Stimulated activated CD4-positive, alpha-beta T cell treated with anti-CD3 and anti-CD28 coated beads, Interleukin-12 subunit alpha, Interleukin-12 subunit beta, amount 100 ng/mL, for 48 hours (primary cell): ENCODE results near the gene ZNF445.
"Not testable (repeated sequence)": the region's sequence is repeated elsewhere in the genome, so short reads cannot be mapped to it uniquely, and the experiment has no call there.

Source experiments
- DNase-seq, 3 donors: peaks; one replicate each; pipeline ENCODE4 v3.0.0-alpha.2; 2020; ENCODE audit warnings: low read depth in 2 of 3, low spot score in 1 of 3

Gene ZNF445

DNA sequence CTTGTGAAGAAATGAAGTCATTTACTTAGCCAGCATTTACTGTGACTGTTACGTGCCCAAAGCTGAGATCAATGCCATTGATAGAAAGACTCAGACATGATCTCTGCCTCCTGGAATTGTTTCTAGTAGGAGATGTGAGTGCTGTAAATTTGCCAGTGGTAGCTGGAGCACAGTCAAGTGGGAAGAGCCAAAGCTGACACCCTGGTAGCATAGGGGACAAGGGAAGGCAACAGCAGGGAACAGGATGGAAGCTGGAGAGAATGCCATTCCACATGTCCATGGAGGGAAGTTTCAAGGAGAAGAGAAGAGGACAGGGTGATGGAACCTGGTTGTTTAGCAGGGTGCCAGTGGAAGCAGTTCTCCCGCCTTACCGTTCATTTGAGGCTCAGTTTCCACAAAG lies 74.9 kb downstream of the ZNF445 start:
- no peak for DNase-seq

DNA sequence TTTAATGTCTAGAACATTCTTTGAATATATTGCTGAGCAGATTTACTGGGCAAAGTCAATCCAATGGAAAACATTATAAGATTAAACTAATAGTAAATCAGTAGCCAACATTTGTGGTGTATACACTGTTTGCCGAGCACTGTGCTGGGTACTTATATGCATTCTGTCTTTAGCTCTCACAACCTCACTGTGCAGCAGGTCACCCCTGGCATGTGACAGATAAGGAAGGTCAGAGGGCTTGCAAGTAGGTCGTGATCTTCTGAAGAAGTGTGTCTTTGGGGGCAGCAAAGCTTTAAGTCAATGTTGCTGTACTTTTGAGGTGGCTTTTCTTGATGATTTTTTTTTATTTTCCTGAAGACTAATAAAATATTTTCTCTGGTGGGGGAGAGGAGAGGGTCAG lies 76.7 kb downstream of the ZNF445 start:
- DNase-seq, result no peak

DNA sequence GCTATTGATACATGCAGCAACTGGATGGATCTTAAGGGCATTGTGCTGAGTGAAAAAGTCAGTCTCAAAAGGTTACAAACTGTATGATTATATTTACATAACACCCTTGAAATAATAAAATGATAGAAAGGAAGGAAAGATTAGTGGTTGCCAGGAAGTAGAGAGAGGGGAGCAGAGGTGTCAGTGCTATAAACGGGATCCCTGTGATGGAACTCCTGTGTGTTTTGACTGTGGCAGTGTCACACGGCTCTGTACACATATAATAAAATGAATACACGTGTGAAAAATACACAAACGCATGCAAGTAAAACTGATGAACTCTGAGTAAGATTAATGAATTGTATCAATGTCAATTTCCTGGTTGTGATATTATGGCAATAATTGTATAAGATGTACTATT lies 78.6 kb downstream of the ZNF445 start:
- DNase-seq, result no peak

DNA sequence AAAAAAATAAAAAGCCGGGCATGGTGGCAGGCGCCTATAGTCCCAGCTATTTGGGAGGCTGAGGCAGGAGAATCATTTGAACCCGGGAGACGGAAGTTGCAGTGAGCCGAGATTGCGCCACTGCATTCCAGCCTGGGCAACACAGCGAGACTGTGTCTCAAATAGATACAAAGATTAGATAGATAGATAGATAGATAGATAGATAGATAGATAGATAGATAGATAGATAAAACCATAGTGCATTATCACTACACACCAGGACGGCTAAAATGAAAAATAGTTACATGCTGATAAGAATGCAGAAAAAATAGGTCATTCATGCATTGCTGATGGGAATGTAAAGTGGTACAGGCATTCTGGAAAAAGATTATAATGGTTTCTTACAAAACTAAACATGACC lies 79.2 kb downstream of the ZNF445 start:
- not testable (repeated sequence) for DNase-seq

DNA sequence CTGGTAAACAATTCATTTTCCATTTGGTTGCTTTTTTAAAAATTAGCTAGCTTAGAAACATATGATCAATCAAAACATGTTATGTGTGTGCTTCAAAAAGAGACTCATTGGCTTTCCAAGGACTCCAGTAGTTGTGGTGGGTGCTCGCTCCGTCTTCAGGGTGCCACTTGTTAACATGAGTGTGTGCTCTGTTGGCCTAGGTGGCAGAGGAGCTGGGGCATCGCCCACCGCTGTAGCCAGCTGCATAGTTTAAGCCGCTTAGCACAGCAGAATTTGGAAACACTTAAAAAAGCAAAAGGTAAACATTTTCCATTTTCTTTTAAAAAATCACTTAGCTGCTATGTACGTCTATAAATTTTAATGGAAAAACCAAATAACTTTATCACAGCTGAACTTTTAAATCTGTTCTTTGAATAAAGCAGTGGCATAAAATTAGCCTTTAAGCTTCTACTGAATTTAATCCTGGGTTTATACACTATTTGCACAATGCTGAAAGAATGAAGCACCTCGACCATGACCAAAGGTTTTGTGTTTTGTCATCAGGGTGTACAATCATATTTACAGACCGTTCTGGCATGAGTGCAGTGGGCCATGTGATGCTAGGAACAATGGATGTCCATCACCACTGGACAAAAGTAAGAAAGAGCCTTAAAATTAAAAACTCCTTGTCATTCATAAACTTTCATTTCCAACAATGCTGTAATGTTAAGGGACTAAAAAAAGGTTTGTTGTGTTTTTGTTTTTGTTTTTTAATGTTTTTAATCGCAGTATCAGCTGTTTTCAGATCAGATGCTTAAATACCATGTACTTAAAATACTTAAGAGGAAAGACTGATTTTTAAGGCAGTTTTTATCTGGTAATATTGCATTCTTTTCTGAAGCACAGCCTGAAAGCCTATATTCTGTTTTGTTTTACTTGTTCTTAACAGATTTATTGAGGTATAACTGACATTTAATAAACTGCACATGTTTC lies 81.0 kb downstream of the ZNF445 start:
- no peak for DNase-seq

DNA sequence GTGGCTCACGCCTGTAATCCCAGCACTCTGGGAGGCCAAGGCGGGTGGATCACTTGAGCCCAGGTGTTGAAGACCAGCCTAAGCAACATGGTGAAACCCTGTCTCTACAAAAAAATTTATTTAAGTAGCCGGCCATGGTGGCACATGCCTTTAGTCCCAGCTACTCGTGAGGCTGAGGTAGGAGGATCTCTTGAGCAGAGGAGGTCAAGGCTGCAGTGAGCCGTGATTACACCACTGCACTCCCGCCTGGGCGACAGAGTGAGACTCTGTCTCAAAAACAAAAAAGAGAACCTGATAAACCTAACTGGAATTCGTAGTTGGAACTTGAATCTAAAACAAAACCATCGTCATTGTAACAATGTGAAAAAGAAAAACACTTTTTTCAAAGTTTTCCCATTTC lies 81.8 kb downstream of the ZNF445 start:
- DNase-seq, result no peak

DNA sequence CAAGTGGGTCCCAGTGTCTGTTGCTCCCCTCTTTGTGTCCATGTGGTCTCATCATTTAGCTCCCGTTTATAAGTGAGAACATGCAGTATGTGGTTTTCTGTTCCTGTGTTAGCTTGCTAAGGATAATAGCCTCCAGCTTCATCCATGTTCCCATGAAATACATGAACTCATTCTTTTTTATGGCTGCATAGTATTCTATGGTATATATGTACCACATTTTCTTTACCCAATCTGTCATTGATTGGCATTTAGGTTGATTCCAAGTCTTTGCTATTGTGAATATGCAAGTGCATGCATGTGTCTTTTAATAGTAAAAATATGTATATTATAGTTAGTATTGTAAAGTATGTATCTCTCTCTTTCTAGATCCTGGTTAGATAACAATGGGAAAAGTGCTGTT lies 85.0 kb downstream of the ZNF445 start:
- DNase-seq, result no peak

DNA sequence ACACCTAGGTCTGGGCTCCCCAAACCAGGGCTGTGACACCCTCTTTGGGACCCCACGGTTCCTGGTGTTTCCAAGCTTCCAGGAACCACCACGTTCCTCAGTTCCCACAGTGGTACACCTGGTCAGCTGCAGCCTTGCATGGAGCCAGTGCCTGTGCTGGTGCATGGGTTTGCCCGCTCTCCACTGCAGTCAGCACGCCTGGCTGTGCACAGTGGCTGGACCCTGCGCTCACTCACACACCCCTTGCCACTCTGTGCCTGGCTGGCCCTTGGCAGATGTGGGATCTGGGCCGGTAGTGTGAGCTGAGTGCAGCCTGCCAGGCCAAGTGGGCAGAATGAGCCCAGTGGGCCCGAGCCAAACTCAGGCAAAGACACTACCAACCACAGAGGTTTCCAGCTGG lies 90.1 kb downstream of the ZNF445 start:
- no peak for DNase-seq
